ENCODE measurements around the gene PDE4D.

The PDE4D gene

DNA sequence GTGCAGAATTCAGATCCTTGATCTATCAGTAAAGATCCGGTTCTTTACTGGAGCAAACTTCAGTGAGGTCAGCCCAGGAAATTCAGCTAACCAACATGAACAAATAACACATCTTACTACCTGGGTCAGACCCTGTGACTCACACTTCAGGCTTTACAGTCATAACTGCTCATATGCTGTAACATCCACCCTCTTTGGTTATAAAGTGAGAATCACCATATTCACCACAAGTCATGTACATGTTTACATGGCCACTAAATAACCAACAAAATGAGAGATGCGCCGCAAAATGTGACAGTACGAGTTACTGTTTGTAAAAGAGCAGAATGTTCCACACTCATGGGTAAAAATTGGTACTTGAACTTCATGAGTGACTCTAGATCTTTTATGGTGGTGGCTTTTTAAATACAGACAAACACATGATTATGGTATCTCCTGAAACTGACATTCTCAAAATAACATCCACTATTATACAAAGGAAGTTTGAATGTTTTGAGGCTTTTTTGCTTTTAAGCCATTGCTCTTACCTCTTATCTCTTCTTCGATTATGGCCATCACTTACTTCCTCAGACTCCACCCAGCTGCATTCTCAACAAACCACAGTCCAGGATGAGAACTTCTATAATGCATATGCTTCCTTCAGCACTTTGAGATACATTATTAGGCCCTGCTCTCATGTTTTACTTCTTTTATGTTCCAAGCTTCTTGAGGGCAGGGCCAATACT, 794.1 kb downstream of the PDE4D start:
- 100% methylated on average over 1 to 2 of the region's 5 CpGs for WGBS, 2 experiments (ENCODE audit: insufficient coverage in 2 of 2)
- Histone ChIP-seq H3K27ac (ENCODE audit: low read depth, low read length, severe bottlenecking) (no peak overlapping the region), H3K4me1 (ENCODE audit: control insufficient read depth, insufficient read depth, low read length, poor library complexity, severe bottlenecking) (peaks cover 21% of the 10 kb centered on the region), H3K36me3 (ENCODE audit: control insufficient read depth, insufficient read depth, low read length) (no peaks in the 10 kb centered on the region), H3K9me3 (ENCODE audit: control insufficient read depth, low read length) (no peaks in the 10 kb centered on the region), H3K4me3 (ENCODE audit: extremely low read depth, insufficient read depth, low read length, poor library complexity, severe bottlenecking) (no peak overlapping the region)

DNA sequence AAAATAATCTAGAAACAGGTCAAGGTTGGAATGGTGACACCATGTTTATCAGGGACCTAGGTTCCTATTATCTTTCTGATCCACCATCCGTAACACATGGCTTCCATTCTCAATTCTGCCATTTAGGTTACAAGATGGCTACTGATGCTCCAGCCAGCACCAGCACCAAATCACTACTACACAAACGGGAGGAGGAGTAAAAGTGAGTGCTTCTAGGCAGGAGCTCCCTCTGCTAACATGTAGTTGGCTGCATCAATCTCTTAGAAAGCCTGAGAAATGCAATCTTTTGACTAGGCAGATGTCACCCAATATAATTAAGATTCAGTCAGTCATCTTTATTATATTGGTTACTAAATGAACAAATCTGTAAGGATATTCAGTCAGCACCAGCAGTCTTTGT, 794.8 kb downstream of the PDE4D start:
- Histone ChIP-seq H3K4me3 (ENCODE audit: extremely low read depth, insufficient read depth, low read length, poor library complexity, severe bottlenecking) (no peak overlapping the region), H3K9me3 (ENCODE audit: control insufficient read depth, low read length) (no peaks in the 10 kb centered on the region), H3K36me3 (ENCODE audit: control insufficient read depth, insufficient read depth, low read length) (no peaks in the 10 kb centered on the region), H3K27ac (ENCODE audit: low read depth, low read length, severe bottlenecking) (no peak overlapping the region), H3K4me1 (ENCODE audit: control insufficient read depth, insufficient read depth, low read length, poor library complexity, severe bottlenecking) (peaks cover 17% of the 10 kb centered on the region)
- whole genome bisulfite sequencing, 2 experiments (ENCODE audit: insufficient coverage in 2 of 2): 100% methylated on average over 1 of the region's 2 CpGs; no CpG with 5 or more reads in 1 of the 2 experiments

- peaks cover 17% of the 10 kb centered on the region for H3K4me1 ChIP-seq (ENCODE audit: control insufficient read depth, insufficient read depth, low read length, poor library complexity, severe bottlenecking)
- H3K4me3 ChIP-seq (ENCODE audit: extremely low read depth, insufficient read depth, low read length, poor library complexity, severe bottlenecking): no peak overlapping the region
- H3K36me3 ChIP-seq (ENCODE audit: control insufficient read depth, insufficient read depth, low read length): no peaks in the 10 kb centered on the region
- no peaks in the 10 kb centered on the region for H3K9me3 ChIP-seq (ENCODE audit: control insufficient read depth, low read length)
- peak overlapping the region; percentile 34 for H3K27ac ChIP-seq (ENCODE audit: low read depth, low read length, severe bottlenecking)
Observed at GRCh38 chr5:59097712-59098111, 795.8 kb downstream of the PDE4D start.

GRCh38 chr5:59097116-59097515, 796.4 kb downstream of the PDE4D start:
- no peaks in the 10 kb centered on the region for H3K9me3 ChIP-seq (ENCODE audit: control insufficient read depth, low read length)
- 62 to 84% methylated on average over 3 of the region's 3 CpGs for WGBS, 2 experiments (ENCODE audit: insufficient coverage in 2 of 2)
- H3K27ac ChIP-seq (ENCODE audit: low read depth, low read length, severe bottlenecking): peak overlapping the region; percentile 34
- peaks cover 17% of the 10 kb centered on the region for H3K4me1 ChIP-seq (ENCODE audit: control insufficient read depth, insufficient read depth, low read length, poor library complexity, severe bottlenecking)
- H3K36me3 ChIP-seq (ENCODE audit: control insufficient read depth, insufficient read depth, low read length): no peaks in the 10 kb centered on the region
- no peak overlapping the region for H3K4me3 ChIP-seq (ENCODE audit: extremely low read depth, insufficient read depth, low read length, poor library complexity, severe bottlenecking)

DNA sequence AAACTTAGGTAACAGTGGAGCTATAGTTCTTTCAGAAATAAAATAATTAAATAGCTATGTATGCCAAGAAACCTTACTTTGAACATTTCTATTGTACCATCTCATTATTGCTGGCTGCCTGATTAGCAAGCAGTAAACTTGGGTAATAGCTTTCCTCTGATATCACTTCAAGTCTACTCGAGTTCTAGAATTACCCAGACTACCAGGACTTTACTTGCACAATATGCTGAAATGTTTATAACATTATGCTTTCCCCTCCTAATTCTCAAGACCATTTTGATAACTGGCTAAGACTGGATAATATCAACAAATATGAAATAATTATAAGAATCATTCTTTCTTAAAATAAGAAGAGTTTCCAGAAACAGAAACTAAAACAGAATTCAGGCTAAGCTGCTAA, 798.0 kb downstream of the PDE4D start:
- Histone ChIP-seq H3K36me3 (ENCODE audit: control insufficient read depth, insufficient read depth, low read length) (no peaks in the 10 kb centered on the region), H3K4me3 (ENCODE audit: extremely low read depth, insufficient read depth, low read length, poor library complexity, severe bottlenecking) (no peak overlapping the region), H3K4me1 (ENCODE audit: control insufficient read depth, insufficient read depth, low read length, poor library complexity, severe bottlenecking) (peaks cover 17% of the 10 kb centered on the region), H3K9me3 (ENCODE audit: control insufficient read depth, low read length) (no peaks in the 10 kb centered on the region), H3K27ac (ENCODE audit: low read depth, low read length, severe bottlenecking) (no peak overlapping the region)
- WGBS, 2 experiments (ENCODE audit: insufficient coverage in 2 of 2): 80% methylated on average over 1 of the region's 1 CpG; no CpG with 5 or more reads in 1 of the 2 experiments

- 100% methylated on average over 1 of the region's 2 CpGs; no CpG with 5 or more reads in 1 of the 2 experiments for WGBS, 2 experiments (ENCODE audit: insufficient coverage in 2 of 2)
- Histone ChIP-seq H3K4me3 (ENCODE audit: extremely low read depth, insufficient read depth, low read length, poor library complexity, severe bottlenecking) (no peak overlapping the region), H3K36me3 (ENCODE audit: control insufficient read depth, insufficient read depth, low read length) (no peaks in the 10 kb centered on the region), H3K9me3 (ENCODE audit: control insufficient read depth, low read length) (no peaks in the 10 kb centered on the region), H3K4me1 (ENCODE audit: control insufficient read depth, insufficient read depth, low read length, poor library complexity, severe bottlenecking) (peaks cover 14% of the 10 kb centered on the region), H3K27ac (ENCODE audit: low read depth, low read length, severe bottlenecking) (no peak overlapping the region)
Observed at GRCh38 chr5:59094864-59095263, 798.7 kb downstream of the PDE4D start.

GRCh38 chr5:59093329-59093728, 800.2 kb downstream of the PDE4D start:
- Histone ChIP-seq H3K9me3 (ENCODE audit: control insufficient read depth, low read length) (no peaks in the 10 kb centered on the region), H3K4me3 (ENCODE audit: extremely low read depth, insufficient read depth, low read length, poor library complexity, severe bottlenecking) (no peak overlapping the region), H3K4me1 (ENCODE audit: control insufficient read depth, insufficient read depth, low read length, poor library complexity, severe bottlenecking) (peaks cover 11% of the 10 kb centered on the region), H3K27ac (ENCODE audit: low read depth, low read length, severe bottlenecking) (no peak overlapping the region), H3K36me3 (ENCODE audit: control insufficient read depth, insufficient read depth, low read length) (no peaks in the 10 kb centered on the region)
- 92 to 100% methylated on average over 3 to 4 of the region's 6 CpGs for WGBS, 2 experiments (ENCODE audit: insufficient coverage in 2 of 2)

DNA sequence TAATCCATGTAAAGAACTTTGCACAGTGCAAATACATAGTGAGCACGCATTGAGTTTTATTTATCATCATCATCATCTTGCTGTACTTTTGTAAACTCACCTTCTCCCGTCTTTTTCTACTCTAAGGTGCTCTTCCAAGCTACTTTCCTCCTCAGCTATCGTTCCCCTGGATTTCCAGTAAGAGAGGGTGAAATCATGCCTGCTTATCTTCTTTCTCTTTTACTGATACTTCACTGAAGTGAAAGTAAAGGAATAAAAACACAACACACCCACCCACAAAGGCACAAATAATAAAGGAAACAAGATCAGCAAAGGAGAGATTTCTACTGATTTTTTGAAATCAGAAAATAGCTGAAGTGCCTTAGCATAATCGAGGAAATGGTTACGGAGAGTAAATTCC, 800.8 kb downstream of the PDE4D start:
- no peaks in the 10 kb centered on the region for H3K9me3 ChIP-seq (ENCODE audit: control insufficient read depth, low read length)
- peaks cover 11% of the 10 kb centered on the region for H3K4me1 ChIP-seq (ENCODE audit: control insufficient read depth, insufficient read depth, low read length, poor library complexity, severe bottlenecking)
- H3K36me3 ChIP-seq (ENCODE audit: control insufficient read depth, insufficient read depth, low read length): no peaks in the 10 kb centered on the region
- no peak overlapping the region for H3K27ac ChIP-seq (ENCODE audit: low read depth, low read length, severe bottlenecking)
- no peak overlapping the region for H3K4me3 ChIP-seq (ENCODE audit: extremely low read depth, insufficient read depth, low read length, poor library complexity, severe bottlenecking)
- WGBS, 2 experiments (ENCODE audit: insufficient coverage in 2 of 2): 96% methylated on average over 3 to 4 of the region's 5 CpGs

DNA sequence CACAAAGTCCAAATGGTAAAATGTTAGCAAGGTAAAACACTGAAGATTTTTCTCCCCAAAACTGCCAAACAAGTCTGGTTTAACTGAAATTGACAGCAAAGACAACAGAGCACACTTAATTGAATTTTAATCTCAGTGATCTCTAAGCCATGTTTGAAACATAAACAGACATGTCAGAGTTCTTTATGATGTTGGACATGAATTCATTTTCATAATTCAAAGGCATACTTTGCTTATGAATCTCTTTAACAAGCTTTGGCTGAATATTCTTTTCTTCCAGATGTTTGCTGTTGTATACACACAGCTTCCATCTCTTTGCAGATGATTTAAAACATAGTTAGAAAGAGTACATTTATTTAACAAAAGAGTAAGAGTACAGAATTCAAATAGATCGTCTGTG, 801.6 kb downstream of the PDE4D start:
- Histone ChIP-seq H3K4me1 (ENCODE audit: control insufficient read depth, insufficient read depth, low read length, poor library complexity, severe bottlenecking) (peaks cover 3% of the 10 kb centered on the region), H3K9me3 (ENCODE audit: control insufficient read depth, low read length) (no peaks in the 10 kb centered on the region), H3K4me3 (ENCODE audit: extremely low read depth, insufficient read depth, low read length, poor library complexity, severe bottlenecking) (no peak overlapping the region), H3K36me3 (ENCODE audit: control insufficient read depth, insufficient read depth, low read length) (no peaks in the 10 kb centered on the region), H3K27ac (ENCODE audit: low read depth, low read length, severe bottlenecking) (no peak overlapping the region)
- no CpG with 5 or more reads among the region's 1 CpG for WGBS, 2 experiments (ENCODE audit: insufficient coverage in 2 of 2)

DNA sequence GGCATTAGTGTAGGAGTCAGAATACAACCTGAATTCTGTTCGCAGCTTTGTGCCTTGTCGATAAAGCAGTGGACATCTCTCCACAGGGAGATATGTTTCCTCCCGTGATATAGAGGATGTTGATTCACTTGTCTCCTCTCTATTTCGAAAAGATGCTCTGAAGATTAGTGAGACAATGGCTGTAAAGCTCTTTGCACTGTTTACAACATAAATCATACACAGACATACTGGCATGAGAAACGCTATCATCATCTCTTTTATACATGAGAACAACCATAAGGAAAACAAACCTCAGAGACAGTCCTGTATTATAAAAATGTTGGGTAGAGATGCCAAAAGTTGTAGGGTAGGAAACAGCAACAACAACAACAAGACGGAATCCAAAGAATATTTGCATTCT, 803.2 kb downstream of the PDE4D start:
- Histone ChIP-seq H3K36me3 (ENCODE audit: control insufficient read depth, insufficient read depth, low read length) (no peaks in the 10 kb centered on the region), H3K4me1 (ENCODE audit: control insufficient read depth, insufficient read depth, low read length, poor library complexity, severe bottlenecking) (no peaks in the 10 kb centered on the region), H3K27ac (ENCODE audit: low read depth, low read length, severe bottlenecking) (no peak overlapping the region), H3K9me3 (ENCODE audit: control insufficient read depth, low read length) (no peaks in the 10 kb centered on the region), H3K4me3 (ENCODE audit: extremely low read depth, insufficient read depth, low read length, poor library complexity, severe bottlenecking) (no peak overlapping the region)
- WGBS, 2 experiments (ENCODE audit: insufficient coverage in 2 of 2): 100% methylated on average over 2 of the region's 6 CpGs; no CpG with 5 or more reads in 1 of the 2 experiments

DNA sequence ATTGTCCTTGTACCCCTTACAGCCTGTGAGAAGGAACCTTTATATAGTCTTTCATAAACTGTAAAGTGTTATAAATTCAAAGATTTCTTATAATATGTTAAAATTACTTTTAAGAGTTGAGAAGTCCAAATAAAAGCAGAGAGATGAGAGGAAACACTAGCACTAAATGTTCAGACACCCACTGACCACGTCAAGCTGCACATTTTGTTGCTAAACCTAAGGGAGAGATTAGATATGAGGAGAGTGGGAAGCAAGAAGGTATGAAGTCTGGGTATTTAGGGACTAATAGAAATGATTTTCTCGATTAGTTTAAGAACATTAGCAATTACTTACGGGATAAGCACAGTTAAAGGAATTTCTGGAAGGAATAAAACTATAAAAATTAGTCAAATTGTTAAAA, 803.8 kb downstream of the PDE4D start:
- no peak overlapping the region for H3K27ac ChIP-seq (ENCODE audit: low read depth, low read length, severe bottlenecking)
- 67 to 75% methylated on average over 1 to 2 of the region's 3 CpGs for WGBS, 2 experiments (ENCODE audit: insufficient coverage in 2 of 2)
- no peaks in the 10 kb centered on the region for H3K9me3 ChIP-seq (ENCODE audit: control insufficient read depth, low read length)
- H3K4me3 ChIP-seq (ENCODE audit: extremely low read depth, insufficient read depth, low read length, poor library complexity, severe bottlenecking): no peak overlapping the region
- no peaks in the 10 kb centered on the region for H3K36me3 ChIP-seq (ENCODE audit: control insufficient read depth, insufficient read depth, low read length)
- no peaks in the 10 kb centered on the region for H3K4me1 ChIP-seq (ENCODE audit: control insufficient read depth, insufficient read depth, low read length, poor library complexity, severe bottlenecking)
